GM15510 (cell line): Measurements from ENCODE around the gene URI1.

ENCODE experiments used
- POLR2A ChIP-seq: IDR thresholded peaks from 3 replicates; pipeline ENCODE4 v1.6.1; 2011; ENCODE audit warnings: borderline replicate concordance; ENCODE audit not compliant: insufficient read length; ENCODE audit errors: extremely low read depth

The URI1 gene

GRCh38 chr19:29962793-29963192 is 20.8 kb downstream of the URI1 start:
- TF ChIP-seq POLR2A = no peak

- no peak for TF ChIP-seq POLR2A
These were observed 21.5 kb downstream of the URI1 start for GRCh38 chr19:29963576-29963975.

GRCh38 chr19:29964171-29964570 is 22.1 kb downstream of the URI1 start:
- no peak for TF ChIP-seq POLR2A

GRCh38 chr19:29965492-29965891 is 23.5 kb downstream of the URI1 start:
- TF ChIP-seq POLR2A = no peak

GRCh38 chr19:29966588-29967249 is 24.7 kb downstream of the URI1 start:
- TF ChIP-seq POLR2A = no peak

GRCh38 chr19:29967623-29968022 is 25.6 kb downstream of the URI1 start:
- TF ChIP-seq POLR2A = no peak

- no peak for TF ChIP-seq POLR2A
These were observed 27.9 kb downstream of the URI1 start for GRCh38 chr19:29969891-29970290.

GRCh38 chr19:29971002-29971401 is 29.0 kb downstream of the URI1 start:
- TF ChIP-seq POLR2A = no peak

- no peak for TF ChIP-seq POLR2A
These were observed 29.6 kb downstream of the URI1 start for GRCh38 chr19:29971648-29972047.

GRCh38 chr19:29974701-29975100 is 32.7 kb downstream of the URI1 start:
- TF ChIP-seq POLR2A = no peak

- no peak for TF ChIP-seq POLR2A
These were observed 34.3 kb downstream of the URI1 start for GRCh38 chr19:29976151-29976943.

GRCh38 chr19:29978080-29978479 is 36.0 kb downstream of the URI1 start:
- TF ChIP-seq POLR2A = no peak

- no peak for TF ChIP-seq POLR2A
These were observed 41.5 kb downstream of the URI1 start for GRCh38 chr19:29983568-29983967.

- no peak for TF ChIP-seq POLR2A
These were observed 43.2 kb downstream of the URI1 start for GRCh38 chr19:29985196-29985595.

GRCh38 chr19:29988351-29988750 is 46.3 kb downstream of the URI1 start:
- TF ChIP-seq POLR2A = no peak

GRCh38 chr19:29992233-29992867 is 50.3 kb downstream of the URI1 start:
- no peak for TF ChIP-seq POLR2A

GRCh38 chr19:29999490-29999889 is 57.5 kb downstream of the URI1 start:
- no peak for TF ChIP-seq POLR2A

- TF ChIP-seq POLR2A = no peak
These were observed 58.8 kb downstream of the URI1 start for GRCh38 chr19:30000862-30001261.
